SK-N-MC (cell line): ENCODE data around the gene ASGR1.

Experiments used
- DNase-seq: peaks from one replicate; pipeline ENCODE4 v3.0.0-alpha.2; 2011; ENCODE audit warnings: low read depth, low spot score
- H3K27ac ChIP-seq: fragments of 200-600 bp; sonication (generic); 2 replicates; pipeline ENCODE4 v1.5.1; 2016; ENCODE audit warnings: mixed run types
- H3K36me3 ChIP-seq: fragments of 200-600 bp; sonication (generic); 2 replicates; pipeline ENCODE4 v1.6.1; 2017; ENCODE audit warnings: antibody characterized with exemption, low read length, mixed read lengths; ENCODE audit not compliant: insufficient read depth
- H3K4me3 ChIP-seq: fragments of 200-600 bp; sonication (generic); 2 replicates; pipeline ENCODE4 v1.5.1; 2016
- H3K9ac ChIP-seq: fragments of 200-600 bp; sonication (generic); 2 replicates; pipeline ENCODE4 v1.8.0; 2017; ENCODE audit warnings: mixed run types, mixed read lengths; ENCODE audit not compliant: insufficient read length
- H3K9me3 ChIP-seq: fragments of 200-600 bp; sonication (generic); 2 replicates; pipeline ENCODE4 v1.6.1; 2017; ENCODE audit warnings: low read depth, mild to moderate bottlenecking, antibody characterized with exemption, low read length, moderate library complexity, mixed read lengths
- EZH2 ChIP-seq: fragments of 200-600 bp; sonication (generic); IDR thresholded peaks from one replicate; pipeline ENCODE4 v1.6.1; 2017; ENCODE audit warnings: antibody characterized with exemption
- FOXP2 ChIP-seq: optimal IDR thresholded peaks from 2 replicates; pipeline ENCODE3; 2011; ENCODE audit warnings: mild to moderate bottlenecking, moderate library complexity; ENCODE audit not compliant: insufficient read depth; ENCODE audit errors: extremely low read length, control extremely low read depth
- POLR2AphosphoS5 ChIP-seq: IDR thresholded peaks from 2 replicates; pipeline ENCODE4 v1.6.1; 2012; ENCODE audit warnings: mild to moderate bottlenecking, low read depth, low read length, borderline replicate concordance

Gene ASGR1

DNA sequence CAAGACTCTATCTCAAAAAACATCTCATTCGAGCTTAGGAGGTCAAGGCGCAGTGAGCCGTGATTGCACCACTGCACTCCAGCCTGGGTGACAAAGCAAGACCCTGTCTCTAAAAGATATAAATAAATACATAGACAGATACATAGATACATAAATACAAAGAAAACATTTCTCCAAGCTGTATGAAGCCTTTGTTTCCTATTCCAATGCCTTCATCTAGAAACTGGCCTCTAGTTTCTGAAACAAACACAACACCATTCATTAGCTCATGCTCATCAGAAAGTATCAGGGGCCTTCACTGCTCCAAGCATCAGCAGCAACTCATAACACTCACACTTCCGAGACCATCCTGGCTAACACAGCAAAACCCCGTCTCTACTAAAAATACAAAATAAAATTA lies 54.2 kb downstream of the ASGR1 start:
- TF ChIP-seq EZH2, result no peak
- no peak for DNase-seq
- H3K27ac ChIP-seq, result no peak overlapping the region

DNA sequence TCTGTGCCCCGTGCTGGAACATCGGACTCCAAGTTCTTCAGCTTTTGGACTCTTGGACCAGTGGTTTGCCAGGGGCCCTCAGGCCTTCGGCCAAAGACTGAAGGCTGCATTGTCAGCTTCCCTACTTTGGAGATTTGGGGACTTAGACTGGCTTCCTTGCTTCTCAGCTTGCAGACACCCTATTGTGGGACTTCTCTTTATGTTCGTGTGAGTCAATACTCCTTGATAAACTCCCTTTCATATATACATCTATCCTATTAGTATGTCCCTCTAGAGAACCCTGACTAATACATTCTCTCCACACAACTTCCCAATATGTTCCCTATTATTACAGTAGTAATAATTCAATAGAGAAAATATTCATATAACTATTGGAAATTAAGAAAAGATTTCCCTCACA lies 55.3 kb downstream of the ASGR1 start:
- no peak overlapping the region for H3K9ac ChIP-seq
- no peaks in the 10 kb centered on the region for H3K9me3 ChIP-seq
- no peak overlapping the region for H3K27ac ChIP-seq
- H3K4me3 ChIP-seq, result no peak overlapping the region
- H3K36me3 ChIP-seq, result no peaks in the 10 kb centered on the region
- TF ChIP-seq FOXP2 (no peak), EZH2 (no peak), POLR2AphosphoS5 (no peak)
- DNase-seq, result no peak

More for the DNA sequence above, 54.2 kb downstream of the ASGR1 start:
- H3K36me3 ChIP-seq, result no peaks in the 10 kb centered on the region
- H3K9me3 ChIP-seq, result no peaks in the 10 kb centered on the region
- H3K4me3 ChIP-seq, result no peak overlapping the region
- H3K9ac ChIP-seq, result no peak overlapping the region
